Activated T-cell treated with anti-CD3 and anti-CD28 coated beads, Interleukin-2, amount 50 U/mL, for 1 hour (primary cell): Measurements from ENCODE around the gene CTBP2.

Source experiments
- DNase-seq: peaks from one replicate; pipeline ENCODE4 v3.0.0-alpha.2; 2020

CTBP2 gene

GRCh38 chr10:125121003-125121402 is 39.4 kb downstream of the CTBP2 start:
- DNase-seq, result no peak

GRCh38 chr10:125120053-125120710 is 40.2 kb downstream of the CTBP2 start:
- DNase-seq, result no peak

- DNase-seq, result no peak
Observed at GRCh38 chr10:125118701-125119100, 41.7 kb downstream of the CTBP2 start.

- no peak for DNase-seq
Observed at GRCh38 chr10:125118011-125118611, 42.3 kb downstream of the CTBP2 start.

GRCh38 chr10:125116652-125117310 is 43.6 kb downstream of the CTBP2 start:
- no peak for DNase-seq

GRCh38 chr10:125116041-125116649 is 44.2 kb downstream of the CTBP2 start:
- no peak for DNase-seq

GRCh38 chr10:125115409-125115808 is 45.0 kb downstream of the CTBP2 start:
- no peak for DNase-seq

- DNase-seq, result no peak
Observed at GRCh38 chr10:125114761-125115391, 45.5 kb downstream of the CTBP2 start.

GRCh38 chr10:125113691-125114371 is 46.5 kb downstream of the CTBP2 start:
- DNase-seq, result no peak

GRCh38 chr10:125112697-125113494 is 47.5 kb downstream of the CTBP2 start:
- DNase-seq, result no peak

GRCh38 chr10:125111118-125111727 is 49.1 kb downstream of the CTBP2 start:
- DNase-seq, result no peak

- no peak for DNase-seq
Observed at GRCh38 chr10:125107965-125108580, 52.3 kb downstream of the CTBP2 start.

- DNase-seq, result no peak
Observed at GRCh38 chr10:125107166-125107949, 53.0 kb downstream of the CTBP2 start.

GRCh38 chr10:125106586-125106985 is 53.8 kb downstream of the CTBP2 start:
- no peak for DNase-seq

GRCh38 chr10:125105706-125106255 is 54.6 kb downstream of the CTBP2 start:
- DNase-seq, result no peak

- no peak for DNase-seq
Observed at GRCh38 chr10:125105155-125105554, 55.2 kb downstream of the CTBP2 start.

- no peak for DNase-seq
Observed at GRCh38 chr10:125104559-125104958, 55.8 kb downstream of the CTBP2 start.

- no peak for DNase-seq
Observed at GRCh38 chr10:125103924-125104323, 56.4 kb downstream of the CTBP2 start.

- no peak for DNase-seq
Observed at GRCh38 chr10:125103466-125103865, 56.9 kb downstream of the CTBP2 start.

GRCh38 chr10:125102821-125103220 is 57.5 kb downstream of the CTBP2 start:
- no peak for DNase-seq
